ENCODE measurements around the gene CNTN5.
A peak's percentile ranks its signal among the peaks of the same experiment; 100 is the strongest.

DNA sequence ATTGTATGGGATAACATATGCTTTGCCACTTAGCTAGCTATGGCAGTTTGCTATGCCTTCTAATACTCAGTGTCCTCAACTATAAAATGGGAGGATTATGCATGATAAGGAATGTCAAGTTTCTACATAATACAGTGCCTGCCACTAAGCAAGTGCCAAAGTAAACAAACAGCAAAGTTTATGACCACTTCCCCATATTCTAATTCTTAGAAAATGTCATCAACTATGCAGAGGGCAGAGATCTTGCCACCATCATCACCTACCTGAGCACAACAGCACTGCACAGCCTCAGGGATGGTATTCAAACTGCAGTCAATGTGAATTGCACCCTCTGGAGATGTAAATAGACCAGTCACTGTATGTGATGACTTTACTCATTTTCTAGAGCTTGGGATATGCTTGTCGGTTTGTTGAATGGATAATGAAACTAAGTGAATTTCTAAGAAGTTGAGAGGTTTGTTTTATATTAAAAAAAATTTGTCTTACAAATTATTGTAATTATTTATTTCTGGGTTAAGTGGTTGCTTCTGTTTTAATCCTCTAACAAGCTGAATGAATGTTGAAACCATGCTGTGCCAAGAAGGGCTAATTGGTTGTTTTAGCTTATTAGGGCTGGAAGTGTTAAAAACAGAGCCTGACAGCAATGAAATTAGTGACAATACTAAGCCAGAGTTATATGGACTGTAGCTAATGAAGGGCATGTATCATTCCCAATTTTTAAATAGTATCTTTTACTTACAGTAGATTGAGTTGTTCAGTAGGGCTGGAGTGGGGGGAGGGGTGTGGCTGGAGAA lies 398.4 kb downstream of the CNTN5 start:
- TF ChIP-seq ZNF311 (tag by site-specific recombination; IDR thresholded peaks at IDR 0.05; ENCODE audit: borderline replicate concordance) (no peak), TCF7L2 (IDR thresholded peaks at IDR 0.05; ENCODE audit: borderline replicate concordance, low read depth, low read length) (peak; percentile 93), YY1 (tag by site-specific recombination; IDR thresholded peaks at IDR 0.05) (no peak), ZNF561 (tag by site-specific recombination; IDR thresholded peaks at IDR 0.05; ENCODE audit: borderline replicate concordance) (no peak), ZFP37 (tag by site-specific recombination; IDR thresholded peaks at IDR 0.05) (no peak), ZNF501 (tag by site-specific recombination; IDR thresholded peaks at IDR 0.05) (no peak), ZNF324 (tag by site-specific recombination; IDR thresholded peaks at IDR 0.05) (no peak), ZNF169 (tag by site-specific recombination; IDR thresholded peaks at IDR 0.05) (no peak), ZBTB21 (tag by site-specific recombination; IDR thresholded peaks at IDR 0.05) (peak; percentile 52; the same call in 1 of the 2 replicates), ZNF266 (tag by site-specific recombination; IDR thresholded peaks at IDR 0.05; ENCODE audit: low read depth) (no peak), BCL11B (tag by site-specific recombination; IDR thresholded peaks at IDR 0.05; ENCODE audit: low read depth) (no peak)
- TF ChIP-seq, protein P1, sequence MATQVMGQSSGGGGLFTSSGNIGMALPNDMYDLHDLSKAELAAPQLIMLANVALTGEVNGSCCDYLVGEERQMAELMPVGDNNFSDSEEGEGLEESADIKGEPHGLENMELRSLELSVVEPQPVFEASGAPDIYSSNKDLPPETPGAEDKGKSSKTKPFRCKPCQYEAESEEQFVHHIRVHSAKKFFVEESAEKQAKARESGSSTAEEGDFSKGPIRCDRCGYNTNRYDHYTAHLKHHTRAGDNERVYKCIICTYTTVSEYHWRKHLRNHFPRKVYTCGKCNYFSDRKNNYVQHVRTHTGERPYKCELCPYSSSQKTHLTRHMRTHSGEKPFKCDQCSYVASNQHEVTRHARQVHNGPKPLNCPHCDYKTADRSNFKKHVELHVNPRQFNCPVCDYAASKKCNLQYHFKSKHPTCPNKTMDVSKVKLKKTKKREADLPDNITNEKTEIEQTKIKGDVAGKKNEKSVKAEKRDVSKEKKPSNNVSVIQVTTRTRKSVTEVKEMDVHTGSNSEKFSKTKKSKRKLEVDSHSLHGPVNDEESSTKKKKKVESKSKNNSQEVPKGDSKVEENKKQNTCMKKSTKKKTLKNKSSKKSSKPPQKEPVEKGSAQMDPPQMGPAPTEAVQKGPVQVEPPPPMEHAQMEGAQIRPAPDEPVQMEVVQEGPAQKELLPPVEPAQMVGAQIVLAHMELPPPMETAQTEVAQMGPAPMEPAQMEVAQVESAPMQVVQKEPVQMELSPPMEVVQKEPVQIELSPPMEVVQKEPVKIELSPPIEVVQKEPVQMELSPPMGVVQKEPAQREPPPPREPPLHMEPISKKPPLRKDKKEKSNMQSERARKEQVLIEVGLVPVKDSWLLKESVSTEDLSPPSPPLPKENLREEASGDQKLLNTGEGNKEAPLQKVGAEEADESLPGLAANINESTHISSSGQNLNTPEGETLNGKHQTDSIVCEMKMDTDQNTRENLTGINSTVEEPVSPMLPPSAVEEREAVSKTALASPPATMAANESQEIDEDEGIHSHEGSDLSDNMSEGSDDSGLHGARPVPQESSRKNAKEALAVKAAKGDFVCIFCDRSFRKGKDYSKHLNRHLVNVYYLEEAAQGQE (tag by site-specific recombination; IDR thresholded peaks at IDR 0.05), result no peak
- TF ChIP-seq, protein P2, sequence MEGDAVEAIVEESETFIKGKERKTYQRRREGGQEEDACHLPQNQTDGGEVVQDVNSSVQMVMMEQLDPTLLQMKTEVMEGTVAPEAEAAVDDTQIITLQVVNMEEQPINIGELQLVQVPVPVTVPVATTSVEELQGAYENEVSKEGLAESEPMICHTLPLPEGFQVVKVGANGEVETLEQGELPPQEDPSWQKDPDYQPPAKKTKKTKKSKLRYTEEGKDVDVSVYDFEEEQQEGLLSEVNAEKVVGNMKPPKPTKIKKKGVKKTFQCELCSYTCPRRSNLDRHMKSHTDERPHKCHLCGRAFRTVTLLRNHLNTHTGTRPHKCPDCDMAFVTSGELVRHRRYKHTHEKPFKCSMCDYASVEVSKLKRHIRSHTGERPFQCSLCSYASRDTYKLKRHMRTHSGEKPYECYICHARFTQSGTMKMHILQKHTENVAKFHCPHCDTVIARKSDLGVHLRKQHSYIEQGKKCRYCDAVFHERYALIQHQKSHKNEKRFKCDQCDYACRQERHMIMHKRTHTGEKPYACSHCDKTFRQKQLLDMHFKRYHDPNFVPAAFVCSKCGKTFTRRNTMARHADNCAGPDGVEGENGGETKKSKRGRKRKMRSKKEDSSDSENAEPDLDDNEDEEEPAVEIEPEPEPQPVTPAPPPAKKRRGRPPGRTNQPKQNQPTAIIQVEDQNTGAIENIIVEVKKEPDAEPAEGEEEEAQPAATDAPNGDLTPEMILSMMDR (tag by site-specific recombination; IDR thresholded peaks at IDR 0.05), result no peak
- TF ChIP-seq, protein P3, sequence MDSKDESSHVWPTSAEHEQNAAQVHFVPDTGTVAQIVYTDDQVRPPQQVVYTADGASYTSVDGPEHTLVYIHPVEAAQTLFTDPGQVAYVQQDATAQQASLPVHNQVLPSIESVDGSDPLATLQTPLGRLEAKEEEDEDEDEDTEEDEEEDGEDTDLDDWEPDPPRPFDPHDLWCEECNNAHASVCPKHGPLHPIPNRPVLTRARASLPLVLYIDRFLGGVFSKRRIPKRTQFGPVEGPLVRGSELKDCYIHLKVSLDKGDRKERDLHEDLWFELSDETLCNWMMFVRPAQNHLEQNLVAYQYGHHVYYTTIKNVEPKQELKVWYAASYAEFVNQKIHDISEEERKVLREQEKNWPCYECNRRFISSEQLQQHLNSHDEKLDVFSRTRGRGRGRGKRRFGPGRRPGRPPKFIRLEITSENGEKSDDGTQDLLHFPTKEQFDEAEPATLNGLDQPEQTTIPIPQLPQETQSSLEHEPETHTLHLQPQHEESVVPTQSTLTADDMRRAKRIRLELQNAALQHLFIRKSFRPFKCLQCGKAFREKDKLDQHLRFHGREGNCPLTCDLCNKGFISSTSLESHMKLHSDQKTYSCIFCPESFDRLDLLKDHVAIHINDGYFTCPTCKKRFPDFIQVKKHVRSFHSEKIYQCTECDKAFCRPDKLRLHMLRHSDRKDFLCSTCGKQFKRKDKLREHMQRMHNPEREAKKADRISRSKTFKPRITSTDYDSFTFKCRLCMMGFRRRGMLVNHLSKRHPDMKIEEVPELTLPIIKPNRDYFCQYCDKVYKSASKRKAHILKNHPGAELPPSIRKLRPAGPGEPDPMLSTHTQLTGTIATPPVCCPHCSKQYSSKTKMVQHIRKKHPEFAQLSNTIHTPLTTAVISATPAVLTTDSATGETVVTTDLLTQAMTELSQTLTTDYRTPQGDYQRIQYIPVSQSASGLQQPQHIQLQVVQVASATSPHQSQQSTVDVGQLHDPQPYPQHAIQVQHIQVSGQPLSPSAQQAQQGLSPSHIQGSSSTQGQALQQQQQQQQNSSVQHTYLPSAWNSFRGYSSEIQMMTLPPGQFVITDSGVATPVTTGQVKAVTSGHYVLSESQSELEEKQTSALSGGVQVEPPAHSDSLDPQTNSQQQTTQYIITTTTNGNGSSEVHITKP (tag by site-specific recombination; IDR thresholded peaks at IDR 0.05), result no peak

All from HEK293 (cell line).